Common myeloid progenitor, CD34-positive (primary cell): ENCODE measurements around the gene OLFM3.

Source experiments
- CTCF ChIA-PET: fragments of 350-600 bp; sonication (Branson Sonifier 250); formaldehyde crosslinking; loops from one replicate; lab custom pipeline; 2021; ENCODE audit warnings: antibody characterized with exemption; lab: Charles Lee
- POLR2A ChIA-PET: fragments of 350-600 bp; sonication (Branson Sonifier 250); formaldehyde crosslinking; loops from one replicate; lab custom pipeline; 2021; ENCODE audit warnings: antibody characterized with exemption; lab: Charles Lee
- DNase-seq, 3 donors: peaks; one replicate each; pipeline versions ENCODE4 v3.0.0 to v3.0.0-alpha.2; 2013
- H3K27ac ChIP-seq, 2 experiments: 1 replicate in 1 of 2; 2 replicates in 1 of 2; pipeline ENCODE4 v1.7.0; 2013; ENCODE audit warnings: inconsistent platforms in 2 of 2, low read length in 2 of 2, mild to moderate bottlenecking in 2 of 2, low read depth in 1 of 2, moderate library complexity in 1 of 2; ENCODE audit not compliant: severe bottlenecking in 2 of 2, insufficient read depth in 1 of 2, poor library complexity in 1 of 2
- H3K27me3 ChIP-seq, 5 experiments: replicated peaks in 2 of 5; 1 replicate in 3 of 5; 2 replicates in 2 of 5; pipeline versions ENCODE4 v1.6.1 to v1.7.0; 2013; ENCODE audit warnings: low read length in 4 of 5, mild to moderate bottlenecking in 2 of 5, moderate library complexity in 2 of 5, inconsistent platforms in 1 of 5; ENCODE audit not compliant: insufficient read depth in 5 of 5, control insufficient read depth in 4 of 5
- H3K36me3 ChIP-seq, 4 experiments: 1 replicate in 2 of 4; 2 replicates in 2 of 4; pipeline versions ENCODE4 v1.6.1 to v1.7.0; 2013; ENCODE audit warnings: low read length in 3 of 4, control low read depth in 1 of 4, mild to moderate bottlenecking in 1 of 4; ENCODE audit not compliant: control insufficient read depth in 4 of 4, insufficient read depth in 4 of 4
- H3K4me1 ChIP-seq, 4 experiments: 1 replicate in 3 of 4; 2 replicates in 1 of 4; pipeline versions ENCODE4 v1.6.1 to v1.7.1; 2013; ENCODE audit warnings: low read length in 3 of 4, mild to moderate bottlenecking in 3 of 4, control low read depth in 1 of 4, inconsistent platforms in 1 of 4, moderate library complexity in 1 of 4; ENCODE audit not compliant: control insufficient read depth in 4 of 4, insufficient read depth in 4 of 4; ENCODE audit errors: control extremely low read depth in 1 of 4
- H3K4me3 ChIP-seq, 7 experiments: 1 replicate in 4 of 7; 2 replicates in 3 of 7; pipeline versions ENCODE4 v1.5.1 to v1.7.0; 2013; ENCODE audit warnings: mild to moderate bottlenecking in 7 of 7, low read length in 6 of 7, moderate library complexity in 6 of 7, inconsistent platforms in 2 of 7, low read depth in 2 of 7, control low read depth in 1 of 7; ENCODE audit not compliant: insufficient read depth in 4 of 7, control insufficient read depth in 1 of 7; ENCODE audit errors: extremely low read depth in 1 of 7
- H3K9me3 ChIP-seq, 5 experiments: 1 replicate in 4 of 5; 2 replicates in 1 of 5; pipeline versions ENCODE4 v1.6.1 to v1.7.1; 2013; ENCODE audit warnings: low read length in 4 of 5, mild to moderate bottlenecking in 2 of 5, inconsistent platforms in 1 of 5, low read depth in 1 of 5, moderate library complexity in 1 of 5; ENCODE audit not compliant: control insufficient read depth in 4 of 5, insufficient read depth in 2 of 5; ENCODE audit errors: control extremely low read depth in 1 of 5
- WGBS: methylation state at CpG from one replicate; pipeline ENCODE4 v1.1.5; 2013; ENCODE audit not compliant: insufficient coverage; 5-methylcytosine and 5-hydroxymethylcytosine counted together

Gene OLFM3

GRCh38 chr1:101953623-101954022 is 43.1 kb downstream of the OLFM3 start:
- POLR2A ChIA-PET: no interaction called here
- H3K4me1 ChIP-seq: no peaks in the 10 kb centered on the region
- no peaks in the 10 kb centered on the region for H3K36me3 ChIP-seq
- H3K27me3 ChIP-seq: no peaks in the 10 kb centered on the region
- no peak overlapping the region for H3K4me3 ChIP-seq
- CTCF ChIA-PET: interaction anchor here (1.0 kb wide), 1 partner anchor 8 kb away, joined by 3 read pairs; no protein-coding TSS in a partner anchor
- DNase-seq: no peak
- H3K27ac ChIP-seq: no peak overlapping the region
- H3K9me3 ChIP-seq: no peaks in the 10 kb centered on the region
- 89% methylated on average over 1 of the region's 1 CpG for WGBS

GRCh38 chr1:101945884-101946283 is 50.8 kb downstream of the OLFM3 start:
- H3K27me3 ChIP-seq: peaks cover 0 to 2% (median 0%) of the 10 kb centered on the region in 5 experiments
- no peaks in the 10 kb centered on the region for H3K36me3 ChIP-seq
- H3K27ac ChIP-seq: no peak overlapping the region
- H3K9me3 ChIP-seq: no peaks in the 10 kb centered on the region
- no peak overlapping the region for H3K4me3 ChIP-seq
- WGBS: no CpG with 5 or more reads among the region's 1 CpG
- no peaks in the 10 kb centered on the region for H3K4me1 ChIP-seq
- peak in 1 of 3 donors; percentile 11 for DNase-seq
- POLR2A ChIA-PET: no interaction called here
- CTCF ChIA-PET: no interaction called here

- WGBS: 94% methylated on average over 2 of the region's 3 CpGs
- CTCF ChIA-PET: no interaction called here
- H3K4me3 ChIP-seq: no peak overlapping the region
- no peaks in the 10 kb centered on the region for H3K9me3 ChIP-seq
- POLR2A ChIA-PET: no interaction called here
- H3K27ac ChIP-seq: no peak overlapping the region
- peaks cover 0 to 4% (median 0%) of the 10 kb centered on the region in 5 experiments for H3K27me3 ChIP-seq
- H3K4me1 ChIP-seq: no peaks in the 10 kb centered on the region
- DNase-seq: no peak
- no peaks in the 10 kb centered on the region for H3K36me3 ChIP-seq
Measured at GRCh38 chr1:101943237-101943636, 53.5 kb downstream of the OLFM3 start.

- no peak overlapping the region for H3K27ac ChIP-seq
- no peaks in the 10 kb centered on the region for H3K9me3 ChIP-seq
- H3K4me1 ChIP-seq: no peaks in the 10 kb centered on the region
- H3K27me3 ChIP-seq: peaks cover 0 to 5% (median 0%) of the 10 kb centered on the region in 5 experiments
- no peak for DNase-seq
- 90% methylated on average over 2 of the region's 3 CpGs for WGBS
- H3K36me3 ChIP-seq: no peaks in the 10 kb centered on the region
- CTCF ChIA-PET: no interaction called here
- H3K4me3 ChIP-seq: no peak overlapping the region
- POLR2A ChIA-PET: no interaction called here
Measured at GRCh38 chr1:101942516-101943193, 54.1 kb downstream of the OLFM3 start.

GRCh38 chr1:101938681-101939080 is 58.0 kb downstream of the OLFM3 start:
- no peak for DNase-seq
- ChIA-PET POLR2A (no interaction called here), CTCF (no interaction called here)
- WGBS: no CpG with 5 or more reads among the region's 1 CpG
- H3K9me3 ChIP-seq: no peaks in the 10 kb centered on the region
- H3K27ac ChIP-seq: no peak overlapping the region
- H3K4me3 ChIP-seq: no peak overlapping the region
- H3K27me3 ChIP-seq: peaks cover 0 to 5% (median 0%) of the 10 kb centered on the region in 5 experiments
- H3K36me3 ChIP-seq: no peaks in the 10 kb centered on the region
- H3K4me1 ChIP-seq: no peaks in the 10 kb centered on the region

GRCh38 chr1:101929343-101929742 is 67.4 kb downstream of the OLFM3 start:
- no peak for DNase-seq
- no CpG with 5 or more reads among the region's 1 CpG for WGBS
- Histone ChIP-seq H3K4me1 (no peaks in the 10 kb centered on the region), H3K27me3 (no peaks in the 10 kb centered on the region), H3K4me3 (no peak overlapping the region), H3K9me3 (no peaks in the 10 kb centered on the region), H3K36me3 (no peaks in the 10 kb centered on the region), H3K27ac (no peak overlapping the region)
- CTCF ChIA-PET: interaction anchor here (1.2 kb wide), 1 partner anchor 18 kb away, joined by 3 read pairs; no protein-coding TSS in a partner anchor
- POLR2A ChIA-PET: no interaction called here

GRCh38 chr1:101928829-101929228 is 67.9 kb downstream of the OLFM3 start:
- no peaks in the 10 kb centered on the region for H3K9me3 ChIP-seq
- no CpG with 5 or more reads among the region's 1 CpG for WGBS
- H3K36me3 ChIP-seq: no peaks in the 10 kb centered on the region
- no peaks in the 10 kb centered on the region for H3K4me1 ChIP-seq
- no peak overlapping the region for H3K27ac ChIP-seq
- ChIA-PET POLR2A (no interaction called here), CTCF (interaction anchor here (1.2 kb wide), 1 partner anchor 18 kb away, joined by 3 read pairs; no protein-coding TSS in a partner anchor)
- no peak overlapping the region for H3K4me3 ChIP-seq
- no peak for DNase-seq
- H3K27me3 ChIP-seq: no peaks in the 10 kb centered on the region
